Measurements from ENCODE around the gene RNF213. TPM values are rescaled to one million over a fixed set of nuclear protein-coding genes. Genes with fewer than 3 reads are reported as not detected.

Gene RNF213
- total and polyA plus RNA-seq, 10 of the 15 experiments (the other 5 are each of a cell fraction or from before 2014, with no cell fraction given), result 18.6 to 145 (median 65.8) TPM

DNA sequence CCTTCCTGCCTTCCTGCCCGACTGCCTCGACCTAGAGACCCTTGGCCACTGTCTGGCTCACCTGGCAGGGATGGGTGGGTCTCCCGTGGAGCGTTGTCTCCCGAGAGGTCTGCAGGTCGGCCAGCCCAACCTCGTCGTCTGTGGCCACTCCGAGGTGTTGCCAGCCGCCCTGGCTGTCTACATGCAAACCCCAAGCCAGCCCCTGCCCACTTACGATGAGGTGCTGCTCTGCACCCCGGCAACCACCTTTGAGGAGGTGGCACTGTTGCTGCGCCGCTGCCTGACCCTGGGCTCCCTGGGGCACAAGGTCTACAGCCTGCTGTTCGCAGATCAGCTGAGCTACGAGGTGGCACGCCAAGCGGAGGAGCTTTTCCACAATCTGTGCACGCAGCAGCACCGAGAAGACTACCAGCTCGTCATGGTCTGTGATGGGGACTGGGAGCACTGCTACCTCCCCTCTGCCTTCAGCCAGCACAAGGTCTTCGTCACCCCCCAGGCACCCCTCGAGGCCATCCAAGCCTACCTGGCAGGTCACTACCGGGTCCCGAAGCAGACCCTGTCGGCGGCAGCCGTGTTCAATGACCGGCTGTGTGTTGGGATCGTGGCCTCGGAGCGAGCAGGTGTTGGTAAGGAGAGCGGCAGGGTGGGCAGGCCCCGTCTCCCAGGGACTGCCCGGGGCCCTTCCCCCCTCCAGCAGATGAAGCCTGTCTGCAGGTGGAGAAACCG lies 79.2 kb downstream of the RNF213 start:
- ChIA-PET SMC1A (ENCODE audit: uncharacterized antibody, unreplicated experiment) (no interaction called here), POLR2A (no interaction called here), RAD21 (ENCODE audit: unreplicated experiment) (interaction anchor here (0.9 to 1.7 kb wide), 2 partner anchors 75 to 144 kb away, joined by 3 read pairs; no protein-coding TSS in a partner anchor), CTCF (interaction anchor here (0.6 kb wide), 1 partner anchor 333 kb away, joined by 3 read pairs; no protein-coding TSS in a partner anchor)
- no peaks in the 10 kb centered on the region for H3K27me3 ChIP-seq (replicated peaks in 1 of 2; ENCODE audit: control insufficient read depth in 2 of 2, insufficient read depth in 2 of 2, low read length in 1 of 2)
- H3K9me3 ChIP-seq (replicated peaks; ENCODE audit: control insufficient read depth, insufficient read depth, low read length), result no peaks in the 10 kb centered on the region
- ATAC-seq (no peak), FAIRE-seq (no peak), DNase-seq (ENCODE audit: low read depth, low spot score) (no peak)
- in situ Hi-C loops (cut with MboI), result no loop called here
- H3K4me2 ChIP-seq (ENCODE audit: control insufficient read depth, insufficient read depth), result no peak overlapping the region
- TF ChIP-seq, protein P1, sequence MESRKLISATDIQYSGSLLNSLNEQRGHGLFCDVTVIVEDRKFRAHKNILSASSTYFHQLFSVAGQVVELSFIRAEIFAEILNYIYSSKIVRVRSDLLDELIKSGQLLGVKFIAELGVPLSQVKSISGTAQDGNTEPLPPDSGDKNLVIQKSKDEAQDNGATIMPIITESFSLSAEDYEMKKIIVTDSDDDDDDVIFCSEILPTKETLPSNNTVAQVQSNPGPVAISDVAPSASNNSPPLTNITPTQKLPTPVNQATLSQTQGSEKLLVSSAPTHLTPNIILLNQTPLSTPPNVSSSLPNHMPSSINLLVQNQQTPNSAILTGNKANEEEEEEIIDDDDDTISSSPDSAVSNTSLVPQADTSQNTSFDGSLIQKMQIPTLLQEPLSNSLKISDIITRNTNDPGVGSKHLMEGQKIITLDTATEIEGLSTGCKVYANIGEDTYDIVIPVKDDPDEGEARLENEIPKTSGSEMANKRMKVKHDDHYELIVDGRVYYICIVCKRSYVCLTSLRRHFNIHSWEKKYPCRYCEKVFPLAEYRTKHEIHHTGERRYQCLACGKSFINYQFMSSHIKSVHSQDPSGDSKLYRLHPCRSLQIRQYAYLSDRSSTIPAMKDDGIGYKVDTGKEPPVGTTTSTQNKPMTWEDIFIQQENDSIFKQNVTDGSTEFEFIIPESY (IDR thresholded peaks at IDR 0.05), result no peak
- TF ChIP-seq BRCA1 (IDR thresholded peaks at IDR 0.05; ENCODE audit: low read depth, low read length) (no peak), ZNF207 (IDR thresholded peaks at IDR 0.05; ENCODE audit: borderline replicate concordance) (no peak), CHD4 (IDR thresholded peaks at IDR 0.05) (no peak), GABPA (IDR thresholded peaks at IDR 0.05; ENCODE audit: low read depth) (no peak), ZNF622 (IDR thresholded peaks at IDR 0.05) (no peak), LARP7 (IDR thresholded peaks at IDR 0.05) (no peak), ZNF217 (IDR thresholded peaks at IDR 0.05) (no peak), TBL1XR1 (IDR thresholded peaks at IDR 0.05; ENCODE audit: low read depth, low read length) (no peak)
- TF ChIP-seq, protein P2, sequence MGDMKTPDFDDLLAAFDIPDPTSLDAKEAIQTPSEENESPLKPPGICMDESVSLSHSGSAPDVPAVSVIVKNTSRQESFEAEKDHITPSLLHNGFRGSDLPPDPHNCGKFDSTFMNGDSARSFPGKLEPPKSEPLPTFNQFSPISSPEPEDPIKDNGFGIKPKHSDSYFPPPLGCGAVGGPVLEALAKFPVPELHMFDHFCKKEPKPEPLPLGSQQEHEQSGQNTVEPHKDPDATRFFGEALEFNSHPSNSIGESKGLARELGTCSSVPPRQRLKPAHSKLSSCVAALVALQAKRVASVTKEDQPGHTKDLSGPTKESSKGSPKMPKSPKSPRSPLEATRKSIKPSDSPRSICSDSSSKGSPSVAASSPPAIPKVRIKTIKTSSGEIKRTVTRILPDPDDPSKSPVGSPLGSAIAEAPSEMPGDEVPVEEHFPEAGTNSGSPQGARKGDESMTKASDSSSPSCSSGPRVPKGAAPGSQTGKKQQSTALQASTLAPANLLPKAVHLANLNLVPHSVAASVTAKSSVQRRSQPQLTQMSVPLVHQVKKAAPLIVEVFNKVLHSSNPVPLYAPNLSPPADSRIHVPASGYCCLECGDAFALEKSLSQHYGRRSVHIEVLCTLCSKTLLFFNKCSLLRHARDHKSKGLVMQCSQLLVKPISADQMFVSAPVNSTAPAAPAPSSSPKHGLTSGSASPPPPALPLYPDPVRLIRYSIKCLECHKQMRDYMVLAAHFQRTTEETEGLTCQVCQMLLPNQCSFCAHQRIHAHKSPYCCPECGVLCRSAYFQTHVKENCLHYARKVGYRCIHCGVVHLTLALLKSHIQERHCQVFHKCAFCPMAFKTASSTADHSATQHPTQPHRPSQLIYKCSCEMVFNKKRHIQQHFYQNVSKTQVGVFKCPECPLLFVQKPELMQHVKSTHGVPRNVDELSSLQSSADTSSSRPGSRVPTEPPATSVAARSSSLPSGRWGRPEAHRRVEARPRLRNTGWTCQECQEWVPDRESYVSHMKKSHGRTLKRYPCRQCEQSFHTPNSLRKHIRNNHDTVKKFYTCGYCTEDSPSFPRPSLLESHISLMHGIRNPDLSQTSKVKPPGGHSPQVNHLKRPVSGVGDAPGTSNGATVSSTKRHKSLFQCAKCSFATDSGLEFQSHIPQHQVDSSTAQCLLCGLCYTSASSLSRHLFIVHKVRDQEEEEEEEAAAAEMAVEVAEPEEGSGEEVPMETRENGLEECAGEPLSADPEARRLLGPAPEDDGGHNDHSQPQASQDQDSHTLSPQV (IDR thresholded peaks at IDR 0.05), result no peak
- TF ChIP-seq, protein P3, sequence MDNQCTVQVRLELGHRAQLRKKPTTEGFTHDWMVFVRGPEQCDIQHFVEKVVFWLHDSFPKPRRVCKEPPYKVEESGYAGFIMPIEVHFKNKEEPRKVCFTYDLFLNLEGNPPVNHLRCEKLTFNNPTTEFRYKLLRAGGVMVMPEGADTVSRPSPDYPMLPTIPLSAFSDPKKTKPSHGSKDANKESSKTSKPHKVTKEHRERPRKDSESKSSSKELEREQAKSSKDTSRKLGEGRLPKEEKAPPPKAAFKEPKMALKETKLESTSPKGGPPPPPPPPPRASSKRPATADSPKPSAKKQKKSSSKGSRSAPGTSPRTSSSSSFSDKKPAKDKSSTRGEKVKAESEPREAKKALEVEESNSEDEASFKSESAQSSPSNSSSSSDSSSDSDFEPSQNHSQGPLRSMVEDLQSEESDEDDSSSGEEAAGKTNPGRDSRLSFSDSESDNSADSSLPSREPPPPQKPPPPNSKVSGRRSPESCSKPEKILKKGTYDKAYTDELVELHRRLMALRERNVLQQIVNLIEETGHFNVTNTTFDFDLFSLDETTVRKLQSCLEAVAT (IDR thresholded peaks at IDR 0.05), result no peak
- TF ChIP-seq, protein P4, sequence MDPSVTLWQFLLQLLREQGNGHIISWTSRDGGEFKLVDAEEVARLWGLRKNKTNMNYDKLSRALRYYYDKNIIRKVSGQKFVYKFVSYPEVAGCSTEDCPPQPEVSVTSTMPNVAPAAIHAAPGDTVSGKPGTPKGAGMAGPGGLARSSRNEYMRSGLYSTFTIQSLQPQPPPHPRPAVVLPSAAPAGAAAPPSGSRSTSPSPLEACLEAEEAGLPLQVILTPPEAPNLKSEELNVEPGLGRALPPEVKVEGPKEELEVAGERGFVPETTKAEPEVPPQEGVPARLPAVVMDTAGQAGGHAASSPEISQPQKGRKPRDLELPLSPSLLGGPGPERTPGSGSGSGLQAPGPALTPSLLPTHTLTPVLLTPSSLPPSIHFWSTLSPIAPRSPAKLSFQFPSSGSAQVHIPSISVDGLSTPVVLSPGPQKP (IDR thresholded peaks at IDR 0.05; ENCODE audit: low read depth, low read length), result no peak
- WGBS (ENCODE audit: insufficient coverage, insufficient replicate concordance, low lambda C conversion rate, missing lambda C conversion rate), result 97% methylated on average over 35 of the region's 36 CpGs
- H3K4me3 ChIP-seq, result no peak overlapping the region
- H4K20me1 ChIP-seq (ENCODE audit: control insufficient read depth, insufficient read depth), result no peaks in the 10 kb centered on the region
- H2AFZ ChIP-seq (ENCODE audit: control insufficient read depth, low read depth, low read length), result no peak overlapping the region
- intact Hi-C loops (cut with micrococcal nuclease; ENCODE audit: unreplicated experiment), result loop anchor here (10.0 kb wide), 1 partner anchor 145 kb away; no protein-coding TSS in a partner anchor
- no peaks in the 10 kb centered on the region for H3K4me1 ChIP-seq (ENCODE audit: control insufficient read depth, insufficient read depth, low read length)
- H3K79me2 ChIP-seq (ENCODE audit: control insufficient read depth, insufficient read depth, low read length), result no peaks in the 10 kb centered on the region
- H3K9ac ChIP-seq (ENCODE audit: control insufficient read depth, insufficient read depth, low read length), result no peak overlapping the region
- BruUV-seq (replicated peaks), result TSS peak; percentile 56
- H3K27ac ChIP-seq (ENCODE audit: control insufficient read depth, insufficient read depth), result no peak overlapping the region
- H3K36me3 ChIP-seq (ENCODE audit: control insufficient read depth in 2 of 2, insufficient read depth in 2 of 2, low read length in 1 of 2), result peaks cover 40 to 56% of the 10 kb centered on the region in 2 experiments

All from GM12878 (cell line).